Testis (tissue), 2 donors: Measurements from ENCODE around the gene CXCL6.

Source experiments
- POLR2A ChIP-seq: fragments of 450-650 bp; IDR thresholded peaks from one replicate; pipeline ENCODE4 v1.6.1; 2017; ENCODE audit warnings: antibody characterized with exemption, mild to moderate bottlenecking, moderate library complexity
- TF ChIP-seq, protein P1 (sequence below), 3 experiments: fragments of 450-650 bp in 2 of 3; fragments of 200-600 bp in 1 of 3; sonication (generic) in 1 of 3; IDR thresholded peaks; one replicate each; pipeline ENCODE4 v1.5.1; 2016 to 2019; ENCODE audit warnings: antibody characterized with exemption in 3 of 3, mild to moderate bottlenecking in 2 of 3, moderate library complexity in 1 of 3

DNA sequence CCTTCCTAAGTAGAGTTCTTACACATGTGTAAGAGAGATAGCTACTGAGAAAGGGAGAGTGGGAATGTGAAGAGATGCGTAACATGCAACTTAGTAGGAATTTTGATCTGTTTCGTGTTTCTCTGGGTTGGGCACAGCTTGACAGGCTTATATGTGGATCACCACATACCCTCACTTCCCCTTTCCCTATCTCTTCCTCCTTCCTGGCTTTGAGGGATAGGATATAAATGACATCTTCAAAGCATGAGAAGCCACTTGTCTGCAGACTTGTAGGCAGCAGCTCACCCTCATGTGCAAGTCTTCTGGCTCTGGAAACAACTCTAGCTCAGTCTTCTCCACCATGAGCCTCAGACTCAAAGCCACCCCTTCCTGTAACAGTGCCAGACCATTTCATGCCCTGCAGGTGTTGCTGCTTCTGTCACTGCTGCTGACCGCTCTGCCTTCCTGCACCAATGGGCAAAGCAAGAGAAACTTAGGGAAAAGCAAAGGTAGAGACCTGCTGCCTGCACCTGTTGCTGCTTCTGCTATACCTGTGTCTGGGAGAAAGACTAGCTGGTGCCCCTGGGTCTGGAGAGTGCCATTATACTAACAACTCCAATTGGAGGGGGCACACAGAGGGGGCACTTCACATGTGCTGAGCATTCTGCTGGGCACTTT, 11.2 kb downstream of the CXCL6 start:
- no peak for TF ChIP-seq POLR2A
- TF ChIP-seq, protein P1, sequence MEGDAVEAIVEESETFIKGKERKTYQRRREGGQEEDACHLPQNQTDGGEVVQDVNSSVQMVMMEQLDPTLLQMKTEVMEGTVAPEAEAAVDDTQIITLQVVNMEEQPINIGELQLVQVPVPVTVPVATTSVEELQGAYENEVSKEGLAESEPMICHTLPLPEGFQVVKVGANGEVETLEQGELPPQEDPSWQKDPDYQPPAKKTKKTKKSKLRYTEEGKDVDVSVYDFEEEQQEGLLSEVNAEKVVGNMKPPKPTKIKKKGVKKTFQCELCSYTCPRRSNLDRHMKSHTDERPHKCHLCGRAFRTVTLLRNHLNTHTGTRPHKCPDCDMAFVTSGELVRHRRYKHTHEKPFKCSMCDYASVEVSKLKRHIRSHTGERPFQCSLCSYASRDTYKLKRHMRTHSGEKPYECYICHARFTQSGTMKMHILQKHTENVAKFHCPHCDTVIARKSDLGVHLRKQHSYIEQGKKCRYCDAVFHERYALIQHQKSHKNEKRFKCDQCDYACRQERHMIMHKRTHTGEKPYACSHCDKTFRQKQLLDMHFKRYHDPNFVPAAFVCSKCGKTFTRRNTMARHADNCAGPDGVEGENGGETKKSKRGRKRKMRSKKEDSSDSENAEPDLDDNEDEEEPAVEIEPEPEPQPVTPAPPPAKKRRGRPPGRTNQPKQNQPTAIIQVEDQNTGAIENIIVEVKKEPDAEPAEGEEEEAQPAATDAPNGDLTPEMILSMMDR (IDR thresholded peaks at IDR 0.05), result no peak
